SK-N-SH treated with all-trans-retinoic acid at 6 μM for 48 hours (cell line): ENCODE results near the gene ZBTB16.

Experiments
- ATAC-seq: fragments of 200-7000 bp; cut with Tn5 transposase; 3 replicates; pipeline ENCODE4 v1.9.1; 2020; ENCODE audit warnings: mild to moderate bottlenecking, moderate library complexity
- ARNTL ChIP-seq: fragments of 450-650 bp; formaldehyde crosslinking; IDR thresholded peaks from 2 replicates; pipeline ENCODE4 v1.5.0; 2020; ENCODE audit warnings: low read depth, mild to moderate bottlenecking, moderate library complexity, borderline replicate concordance
- BACH2 ChIP-seq: fragments of 250-450 bp; sonication (Bioruptor Pico); IDR thresholded peaks from 2 replicates; pipeline ENCODE4 v1.9.0; 2021; ENCODE audit warnings: mild to moderate bottlenecking, borderline replicate concordance
- CREB5 ChIP-seq: fragments of 250-450 bp; sonication (Bioruptor Pico); IDR thresholded peaks from 2 replicates; pipeline ENCODE4 v1.5.1; 2020; ENCODE audit warnings: low read depth, mild to moderate bottlenecking, moderate library complexity
- CSDC2 ChIP-seq: fragments of 250-450 bp; sonication (Bioruptor Pico); IDR thresholded peaks from 2 replicates; pipeline ENCODE4 v1.5.0; 2020; ENCODE audit warnings: mild to moderate bottlenecking, moderate library complexity
- CSRNP3 ChIP-seq: fragments of 250-450 bp; sonication (Bioruptor Pico); IDR thresholded peaks from 2 replicates; pipeline ENCODE4 v1.5.1; 2021; ENCODE audit warnings: mild to moderate bottlenecking, moderate library complexity
- ESRRG ChIP-seq: fragments of 250-450 bp; sonication (Bioruptor Pico); IDR thresholded peaks from 2 replicates; pipeline ENCODE4 v1.6.1; 2021; ENCODE audit warnings: mild to moderate bottlenecking
- GLIS3 ChIP-seq: fragments of 250-450 bp; sonication (Bioruptor Pico); IDR thresholded peaks from 2 replicates; pipeline ENCODE4 v1.5.0; 2020; ENCODE audit warnings: mild to moderate bottlenecking, moderate library complexity
- ISL1 ChIP-seq: fragments of 250-450 bp; sonication (Bioruptor Pico); IDR thresholded peaks from 2 replicates; pipeline ENCODE4 v2.1.2; 2022; ENCODE audit warnings: mild to moderate bottlenecking, moderate library complexity
- OSR1 ChIP-seq: fragments of 250-450 bp; sonication (Bioruptor Pico); IDR thresholded peaks from 2 replicates; pipeline ENCODE4 v1.8.0; 2022; ENCODE audit warnings: moderate library complexity, mild to moderate bottlenecking, inconsistent platforms
- PPARA ChIP-seq: fragments of 250-450 bp; sonication (Bioruptor Pico); IDR thresholded peaks from 2 replicates; pipeline ENCODE4 v1.5.0; 2020; ENCODE audit warnings: mild to moderate bottlenecking, borderline replicate concordance
- RARB ChIP-seq: fragments of 250-450 bp; sonication (Bioruptor Pico); IDR thresholded peaks from 2 replicates; pipeline ENCODE4 v1.8.0; 2021; ENCODE audit warnings: mild to moderate bottlenecking, moderate library complexity
- SNAI2 ChIP-seq: fragments of 250-450 bp; sonication (Bioruptor Pico); IDR thresholded peaks from 2 replicates; pipeline ENCODE4 v1.5.0; 2020; ENCODE audit warnings: mild to moderate bottlenecking, moderate library complexity
- TCF4 ChIP-seq: fragments of 250-450 bp; sonication (Bioruptor Pico); IDR thresholded peaks from 2 replicates; pipeline ENCODE4 v1.8.0; 2021; ENCODE audit warnings: mild to moderate bottlenecking, moderate library complexity, borderline replicate concordance
- TOX ChIP-seq: fragments of 250-450 bp; sonication (Bioruptor Pico); IDR thresholded peaks from 2 replicates; pipeline ENCODE4 v1.8.0; 2021; ENCODE audit warnings: mild to moderate bottlenecking, moderate library complexity, borderline replicate concordance
- ZC3H10 ChIP-seq: fragments of 250-450 bp; sonication (Bioruptor Pico); IDR thresholded peaks from 2 replicates; pipeline ENCODE4 v1.5.1; 2021; ENCODE audit warnings: mild to moderate bottlenecking, moderate library complexity
- ZFP30 ChIP-seq: fragments of 450-650 bp; formaldehyde crosslinking; IDR thresholded peaks from 2 replicates; pipeline ENCODE4 v1.5.0; 2022; ENCODE audit warnings: mild to moderate bottlenecking, moderate library complexity
- ZNF565 ChIP-seq: fragments of 450-650 bp; formaldehyde crosslinking; conservative IDR thresholded peaks from 2 replicates; pipeline ENCODE4 v1.5.0; 2020; ENCODE audit warnings: low read depth, mild to moderate bottlenecking, moderate library complexity
- ZNF70 ChIP-seq: fragments of 450-650 bp; formaldehyde crosslinking; IDR thresholded peaks from 2 replicates; pipeline ENCODE4 v1.5.0; 2020; ENCODE audit warnings: mild to moderate bottlenecking, moderate library complexity
- ZNF8 ChIP-seq: fragments of 450-650 bp; formaldehyde crosslinking; IDR thresholded peaks from 2 replicates; pipeline ENCODE4 v1.5.0; 2020; ENCODE audit warnings: mild to moderate bottlenecking, moderate library complexity

Gene ZBTB16

GRCh38 chr11:114163229-114163631, 103.7 kb downstream of the ZBTB16 start:
- TF ChIP-seq ISL1 (CRISPR knock-in tag) (no peak), ESRRG (no peak), ZNF565 (no peak), ZFP30 (CRISPR knock-in tag) (no peak), CSRNP3 (CRISPR knock-in tag) (no peak), PPARA (no peak), ZNF8 (CRISPR knock-in tag) (no peak), TCF4 (CRISPR knock-in tag) (no peak), RARB (CRISPR knock-in tag) (no peak), CREB5 (CRISPR knock-in tag) (no peak)
- peak; percentile 11 for ATAC-seq

GRCh38 chr11:114163830-114164401, 104.4 kb downstream of the ZBTB16 start:
- no peak for ATAC-seq
- TF ChIP-seq SNAI2 (CRISPR knock-in tag) (no peak), OSR1 (no peak), TCF4 (CRISPR knock-in tag) (no peak), ZFP30 (CRISPR knock-in tag) (no peak), BACH2 (CRISPR knock-in tag) (no peak), GLIS3 (CRISPR knock-in tag) (no peak), CREB5 (CRISPR knock-in tag) (no peak)

- ATAC-seq: no peak
- TF ChIP-seq ZC3H10: no peak
- TF ChIP-seq TOX: no peak
Measured at GRCh38 chr11:114164546-114164945, 105.0 kb downstream of the ZBTB16 start.

- no peak for ATAC-seq
- TF ChIP-seq PPARA (no peak), ZNF70 (CRISPR knock-in tag) (no peak), CSDC2 (no peak)
- TF ChIP-seq, all 23 proteins: peak for 0
Measured at GRCh38 chr11:114165326-114166230, 106.1 kb downstream of the ZBTB16 start.

- TF ChIP-seq CREB5 (CRISPR knock-in tag): no peak
- no peak for TF ChIP-seq GLIS3 (CRISPR knock-in tag)
- no peak for TF ChIP-seq ARNTL (CRISPR knock-in tag)
- TF ChIP-seq ESRRG: no peak
- TF ChIP-seq ZNF565: no peak
- TF ChIP-seq ZNF8 (CRISPR knock-in tag): no peak
- ATAC-seq: no peak
Measured at GRCh38 chr11:114166362-114166761, 106.9 kb downstream of the ZBTB16 start.

- TF ChIP-seq ISL1 (CRISPR knock-in tag): peak; percentile 52
- no peak for TF ChIP-seq TOX
- no peak for TF ChIP-seq SNAI2 (CRISPR knock-in tag)
- no peak for TF ChIP-seq OSR1
- TF ChIP-seq ZFP30 (CRISPR knock-in tag): no peak
- peak; percentile 11; the same call in 1 of the 3 replicates for ATAC-seq
Measured at GRCh38 chr11:114166897-114167323, 107.4 kb downstream of the ZBTB16 start.
